GM18909 (cell line): ENCODE measurements around the gene BICDL2.
A peak's percentile ranks its signal among the peaks of the same experiment; 100 is the strongest.

Experiments
- ATAC-seq: cut with Tn5 transposase; IDR thresholded peaks from one replicate; pipeline ENCODE4 v1.9.1; 2021; ENCODE audit warnings: mild to moderate bottlenecking; ENCODE audit not compliant: unreplicated experiment, poor library complexity

The BICDL2 gene

DNA sequence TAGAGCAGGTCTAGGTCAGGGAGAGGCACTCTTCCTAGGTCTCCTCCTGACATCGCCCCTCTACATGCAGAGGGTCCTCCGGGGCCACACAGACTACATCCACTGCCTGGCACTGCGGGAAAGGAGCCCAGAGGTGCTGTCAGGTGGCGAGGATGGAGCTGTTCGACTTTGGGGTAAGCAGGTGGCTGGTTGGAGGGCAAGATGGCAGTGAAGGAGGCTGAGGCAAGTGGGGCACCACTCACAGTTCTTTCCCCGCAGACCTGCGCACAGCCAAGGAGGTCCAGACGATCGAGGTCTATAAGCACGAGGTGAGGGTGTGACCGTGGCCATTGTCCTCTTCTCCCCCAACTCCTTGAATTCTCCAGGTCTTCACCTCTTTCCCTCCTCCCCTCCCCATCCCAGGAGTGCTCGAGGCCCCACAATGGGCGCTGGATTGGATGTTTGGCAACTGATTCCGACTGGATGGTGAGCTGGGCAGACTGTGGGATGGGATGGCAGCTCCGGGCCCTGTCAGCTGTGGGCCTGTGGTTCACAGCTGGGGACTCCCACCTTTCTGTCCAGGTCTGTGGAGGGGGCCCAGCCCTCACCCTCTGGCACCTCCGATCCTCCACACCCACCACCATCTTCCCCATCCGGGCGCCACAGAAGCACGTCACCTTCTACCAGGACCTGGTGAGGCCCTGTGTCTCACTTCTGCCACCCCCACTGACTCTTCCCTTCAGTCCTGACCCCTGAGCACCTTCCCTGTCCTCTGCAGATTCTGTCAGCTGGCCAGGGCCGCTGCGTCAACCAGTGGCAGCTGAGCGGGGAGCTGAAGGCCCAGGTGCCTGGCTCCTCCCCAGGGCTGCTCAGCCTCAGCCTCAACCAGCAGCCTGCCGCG, 9.9 kb downstream of the BICDL2 start:
- no peak for ATAC-seq

DNA sequence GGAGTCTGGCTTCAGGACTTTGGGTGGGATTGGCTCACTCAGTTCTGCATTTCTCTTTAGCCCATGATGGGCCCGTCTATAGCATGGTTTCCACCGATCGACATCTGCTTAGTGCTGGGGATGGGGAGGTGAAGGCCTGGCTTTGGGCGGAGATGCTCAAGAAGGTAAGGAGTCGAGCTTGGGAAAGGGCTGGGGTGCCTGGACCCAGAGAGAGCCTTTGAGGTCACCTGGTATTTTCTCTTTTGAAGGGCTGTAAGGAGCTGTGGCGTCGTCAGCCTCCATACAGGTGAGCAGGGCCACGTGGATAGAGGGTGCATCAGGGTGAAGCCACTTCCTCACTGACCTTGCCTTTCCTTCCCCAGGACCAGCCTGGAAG, 10.8 kb downstream of the BICDL2 start:
- no peak for ATAC-seq

DNA sequence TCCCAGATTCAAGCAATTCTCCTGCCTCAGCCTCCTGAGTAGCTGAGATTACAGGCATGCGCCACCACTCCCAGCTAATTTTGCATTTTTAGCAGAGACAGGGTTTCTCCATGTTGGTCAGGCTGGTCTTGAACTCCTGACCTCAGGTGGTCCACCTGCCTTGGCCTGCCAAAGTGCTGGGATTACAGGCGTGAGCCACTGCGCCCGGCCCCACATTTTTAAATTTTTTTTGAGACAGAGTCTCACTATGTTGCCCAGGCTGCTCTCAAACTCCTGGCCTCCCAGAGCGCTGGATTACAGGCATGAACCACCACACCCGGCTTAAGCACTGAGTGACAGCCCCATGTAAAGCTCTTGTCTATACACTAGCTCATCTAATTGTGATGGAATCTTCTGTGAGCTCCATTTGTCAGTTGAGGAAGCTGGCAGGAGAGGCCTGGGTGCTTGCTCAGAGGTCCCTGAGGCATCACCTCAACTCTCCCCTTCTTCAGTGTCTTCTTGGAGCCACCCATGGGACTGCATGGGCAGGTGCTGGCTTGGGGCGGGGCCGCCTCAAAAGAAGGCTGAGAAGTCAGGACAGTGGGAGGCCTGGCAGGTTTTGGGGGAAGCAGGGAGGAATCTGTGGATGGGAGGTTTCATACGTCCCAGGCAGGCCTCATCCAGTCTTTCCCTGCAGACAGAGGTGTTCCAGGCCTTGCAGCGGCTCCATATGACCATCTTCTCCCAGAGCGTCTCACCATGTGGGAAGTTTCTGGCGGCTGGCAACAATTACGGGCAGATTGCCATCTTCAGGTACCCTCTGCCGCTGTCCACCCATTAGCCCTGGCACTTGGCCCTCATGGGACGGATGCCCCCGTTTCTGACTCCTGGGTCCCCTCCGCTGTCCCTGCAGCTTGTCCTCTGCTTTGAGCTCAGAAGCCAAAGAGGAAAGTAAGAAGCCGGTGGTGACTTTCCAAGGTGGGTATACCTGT, 11.4 kb downstream of the BICDL2 start:
- no peak for ATAC-seq

DNA sequence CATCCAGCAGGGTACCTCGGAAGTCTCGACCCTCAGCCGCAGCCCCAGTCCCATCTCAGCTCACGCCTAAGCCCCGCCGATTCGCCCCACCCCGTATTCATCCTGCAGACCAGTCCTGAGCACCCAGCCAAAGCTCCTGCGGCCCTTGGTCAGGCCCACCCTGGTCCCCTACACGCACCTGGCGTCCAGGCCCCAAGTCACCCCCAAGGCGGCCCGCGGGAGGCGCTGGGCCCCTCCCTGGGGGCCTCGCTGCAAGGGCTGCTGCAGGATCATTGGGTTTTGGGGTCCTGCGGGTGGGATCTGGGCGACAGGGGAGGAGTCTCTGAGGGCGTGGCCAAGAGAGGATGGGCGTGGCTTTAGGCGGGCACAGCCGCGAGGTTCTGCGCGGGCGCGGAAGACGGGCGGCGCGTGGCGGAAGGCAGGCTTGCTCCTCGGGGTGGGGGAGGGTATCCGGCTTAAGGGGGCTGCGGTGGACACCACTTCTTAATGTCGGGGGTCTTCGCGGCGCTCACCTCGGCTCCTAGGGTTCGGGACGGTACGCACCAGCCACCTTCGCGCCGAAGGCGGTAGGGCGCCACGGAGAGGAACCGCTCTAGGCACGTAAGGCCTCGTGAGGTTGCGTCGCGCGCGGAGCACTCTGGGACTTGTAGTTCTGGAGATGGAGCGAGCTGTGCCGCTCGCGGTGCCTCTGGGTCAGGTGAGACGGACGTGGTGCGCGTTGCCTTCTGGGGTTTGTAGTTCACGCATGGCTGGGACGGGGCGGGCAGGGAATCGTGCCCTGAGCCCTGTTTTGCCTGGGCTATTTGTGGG, 12.9 kb downstream of the BICDL2 start, which contains the start of the genes HCFC1R1 and THOC6:
TSS of gene HCFC1R1 (minus strand) at position 274 of the 810 bp plus-strand sequence. CDS start at position 273, 1 bp downstream.
TSS of gene THOC6 (plus strand) at position 367 of the 810 bp plus-strand sequence. CDS start at position 659, 292 bp downstream.
- ATAC-seq, result peak; percentile 72

DNA sequence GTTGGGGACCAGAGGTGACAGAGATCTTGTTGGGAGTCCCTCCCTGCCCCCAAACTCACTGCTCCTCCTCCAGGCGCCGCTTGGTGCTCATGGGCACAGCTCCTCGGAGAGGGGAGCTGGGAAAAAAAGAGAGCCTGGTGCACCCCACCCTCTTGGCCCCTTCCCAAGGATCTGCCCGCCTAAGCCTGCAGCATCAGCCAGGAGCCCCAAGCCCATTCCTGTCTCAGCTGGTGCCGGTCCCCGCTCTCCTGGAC, 13.4 kb downstream of the BICDL2 start:
- ATAC-seq, result no peak

DNA sequence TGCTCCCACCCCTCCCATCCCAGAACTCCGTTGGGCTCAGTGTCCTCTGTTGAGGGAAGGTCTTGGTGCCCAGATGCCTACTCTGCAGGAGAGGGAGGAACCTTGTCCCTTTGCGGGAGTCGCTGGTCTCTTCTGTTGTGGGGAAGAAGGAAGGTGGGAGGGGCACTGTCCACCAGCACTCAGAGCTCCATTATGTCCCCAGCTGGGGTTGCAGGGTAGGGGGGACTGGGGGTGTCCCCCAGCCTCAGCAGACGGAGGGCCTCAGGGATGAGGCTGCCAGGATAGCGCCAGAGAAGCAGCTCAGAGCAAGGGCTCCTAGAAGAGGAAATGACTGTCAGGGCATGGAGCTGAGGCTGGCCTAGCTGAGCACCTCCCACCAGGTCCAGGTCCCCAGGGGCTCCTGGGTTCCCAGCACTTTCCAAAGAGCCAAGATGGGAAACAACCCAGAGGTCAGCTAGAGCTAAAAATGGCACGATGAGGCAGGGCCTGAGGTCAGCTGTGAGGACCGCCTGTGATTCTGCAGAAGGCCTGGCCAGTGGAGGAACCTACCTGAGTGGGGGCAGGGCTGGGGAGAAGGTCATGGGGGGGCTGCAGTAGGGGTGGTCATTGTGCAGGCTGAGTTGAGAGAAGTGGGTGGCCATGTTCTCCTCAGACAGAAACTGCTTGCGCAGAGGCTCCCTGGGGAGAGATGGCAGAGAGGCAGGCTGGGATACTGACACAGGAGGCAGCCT, 13.9 kb downstream of the BICDL2 start:
- no peak for ATAC-seq

DNA sequence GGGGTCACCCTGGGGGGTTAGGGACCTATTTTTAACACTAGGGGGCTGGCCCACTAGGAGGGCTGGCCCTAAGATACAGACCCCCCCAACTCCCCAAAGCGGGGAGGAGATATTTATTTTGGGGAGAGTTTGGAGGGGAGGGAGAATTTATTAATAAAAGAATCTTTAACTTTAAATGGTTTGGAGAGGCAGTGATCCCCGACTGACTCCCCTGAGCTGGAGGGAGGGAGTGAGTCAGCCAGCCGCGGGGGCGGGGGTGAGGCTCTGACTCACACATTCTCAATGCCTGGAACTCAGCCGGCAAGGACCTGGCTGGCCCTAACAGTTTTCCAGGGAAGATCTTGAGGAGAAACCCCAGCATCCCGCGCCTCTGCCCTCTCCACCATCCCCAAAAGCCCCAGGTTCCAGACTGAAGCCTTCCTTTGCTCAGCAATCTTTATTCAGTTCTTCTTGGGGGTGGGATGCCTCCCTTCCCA, 14.5 kb downstream of the BICDL2 start:
- no peak for ATAC-seq

DNA sequence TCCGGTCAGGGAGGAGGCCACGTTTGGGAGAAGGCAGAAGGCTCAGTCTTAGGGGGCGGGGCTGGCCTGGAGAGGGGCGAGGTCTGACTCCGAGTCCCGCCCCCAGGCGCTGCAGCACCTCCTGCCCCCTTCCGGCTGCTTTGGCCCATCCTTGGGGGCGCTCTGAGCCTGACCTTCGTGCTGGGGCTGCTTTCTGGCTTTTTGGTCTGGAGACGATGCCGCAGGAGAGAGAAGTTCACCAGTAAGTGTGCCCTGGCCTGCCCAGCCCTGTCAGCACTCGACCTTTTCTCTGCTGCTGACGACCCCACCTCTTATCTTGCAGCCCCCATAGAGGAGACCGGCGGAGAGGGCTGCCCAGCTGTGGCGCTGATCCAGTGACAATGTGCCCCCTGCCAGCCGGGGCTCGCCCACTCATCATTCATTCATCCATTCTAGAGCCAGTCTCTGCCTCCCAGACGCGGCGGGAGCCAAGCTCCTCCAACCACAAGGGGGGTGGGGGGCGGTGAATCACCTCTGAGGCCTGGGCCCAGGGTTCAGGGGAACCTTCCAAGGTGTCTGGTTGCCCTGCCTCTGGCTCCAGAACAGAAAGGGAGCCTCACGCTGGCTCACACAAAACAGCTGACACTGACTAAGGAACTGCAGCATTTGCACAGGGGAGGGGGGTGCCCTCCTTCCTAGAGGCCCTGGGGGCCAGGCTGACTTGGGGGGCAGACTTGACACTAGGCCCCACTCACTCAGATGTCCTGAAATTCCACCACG, 15.1 kb downstream of the BICDL2 start:
- no peak for ATAC-seq

DNA sequence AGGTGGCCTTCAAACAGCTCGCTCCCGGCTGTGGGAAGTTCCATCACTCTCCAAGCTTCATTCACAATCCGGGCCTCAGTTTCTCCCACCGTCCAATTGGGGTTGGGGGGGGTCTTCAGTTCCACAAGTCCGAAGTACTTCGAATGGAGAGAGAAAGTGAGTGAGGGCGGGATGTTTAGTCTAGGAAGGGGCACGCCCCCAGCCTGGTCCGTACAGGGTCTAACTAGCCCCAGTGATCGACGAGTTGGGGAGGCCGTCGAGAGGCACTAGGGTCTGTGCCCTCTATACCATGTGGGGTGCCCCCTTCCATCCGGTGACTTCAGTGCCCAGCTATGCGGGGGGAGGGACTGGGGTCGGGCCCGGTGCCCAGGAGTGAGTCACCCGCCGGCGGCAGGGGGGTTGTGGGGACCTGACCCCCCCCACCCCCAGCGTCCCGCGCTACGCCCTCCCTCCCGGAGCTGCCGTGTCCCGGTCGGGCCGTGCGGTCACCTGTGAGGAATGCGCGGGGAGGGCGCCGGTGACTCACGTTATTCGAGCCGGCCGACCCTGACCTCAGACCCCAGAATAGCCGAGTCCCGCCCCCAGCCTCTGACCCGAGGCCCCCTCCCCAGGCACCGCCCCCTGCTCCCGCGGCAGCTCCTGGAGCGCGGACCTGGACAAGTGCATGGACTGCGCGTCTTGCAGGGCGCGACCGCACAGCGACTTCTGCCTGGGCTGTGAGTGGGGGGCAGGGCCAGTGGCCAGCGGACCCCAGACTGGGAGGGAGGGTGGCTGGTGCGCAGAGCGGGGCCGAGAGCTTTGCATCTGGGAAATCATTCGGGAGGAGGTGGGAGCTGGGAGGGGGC, 15.9 kb downstream of the BICDL2 start:
- ATAC-seq, result no peak

DNA sequence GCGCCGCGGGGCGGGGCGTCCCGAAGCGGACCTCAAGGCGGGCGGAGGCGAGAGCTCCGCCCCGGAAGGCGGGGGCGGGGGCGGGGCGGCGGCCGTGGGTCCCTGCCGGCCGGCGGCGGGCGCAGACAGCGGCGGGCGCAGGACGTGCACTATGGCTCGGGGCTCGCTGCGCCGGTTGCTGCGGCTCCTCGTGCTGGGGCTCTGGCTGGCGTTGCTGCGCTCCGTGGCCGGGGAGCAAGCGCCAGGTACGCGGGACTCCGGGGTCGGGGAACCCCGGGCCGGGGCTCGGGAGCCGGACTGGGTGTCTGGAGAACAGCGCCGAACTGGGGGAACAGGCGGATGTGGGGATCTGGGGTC, 16.5 kb downstream of the BICDL2 start, which contains the start of gene TNFRSF12A:
TSS of gene TNFRSF12A (plus strand) at position 122 of the 357 bp plus-strand sequence. CDS start at position 152, 30 bp downstream.
- no peak for ATAC-seq

DNA sequence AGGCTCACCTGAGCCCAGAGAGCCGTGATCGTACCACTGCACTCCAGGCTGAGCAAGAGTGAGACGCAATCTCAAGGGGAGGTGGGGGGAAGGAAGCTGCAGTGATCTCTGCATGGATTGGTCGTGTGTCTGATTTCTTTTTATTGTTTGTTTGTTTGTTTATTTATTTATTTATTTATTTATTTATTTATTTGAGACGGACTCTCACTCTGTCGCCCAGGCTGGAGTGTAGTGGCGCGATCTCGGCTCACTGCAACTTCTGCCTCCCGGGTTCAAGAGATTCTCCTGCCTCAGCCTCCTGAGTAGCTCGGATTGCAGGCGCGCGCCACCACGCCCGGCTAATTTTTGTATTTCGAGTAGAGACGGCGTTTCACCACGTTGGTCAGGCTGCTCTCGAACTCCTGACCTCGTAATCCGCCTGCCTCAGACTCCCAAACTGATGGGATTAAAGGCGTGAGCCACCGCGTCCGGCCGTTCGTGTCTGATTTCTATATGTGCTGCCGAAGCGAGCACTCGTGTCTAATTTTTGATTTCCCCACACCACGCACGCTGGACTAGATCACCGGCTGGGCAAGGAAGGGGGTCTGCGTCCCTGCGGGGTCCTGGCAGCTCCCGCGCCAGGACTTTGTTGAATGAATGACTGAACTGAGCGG, 17.0 kb downstream of the BICDL2 start:
- ATAC-seq, result no peak

DNA sequence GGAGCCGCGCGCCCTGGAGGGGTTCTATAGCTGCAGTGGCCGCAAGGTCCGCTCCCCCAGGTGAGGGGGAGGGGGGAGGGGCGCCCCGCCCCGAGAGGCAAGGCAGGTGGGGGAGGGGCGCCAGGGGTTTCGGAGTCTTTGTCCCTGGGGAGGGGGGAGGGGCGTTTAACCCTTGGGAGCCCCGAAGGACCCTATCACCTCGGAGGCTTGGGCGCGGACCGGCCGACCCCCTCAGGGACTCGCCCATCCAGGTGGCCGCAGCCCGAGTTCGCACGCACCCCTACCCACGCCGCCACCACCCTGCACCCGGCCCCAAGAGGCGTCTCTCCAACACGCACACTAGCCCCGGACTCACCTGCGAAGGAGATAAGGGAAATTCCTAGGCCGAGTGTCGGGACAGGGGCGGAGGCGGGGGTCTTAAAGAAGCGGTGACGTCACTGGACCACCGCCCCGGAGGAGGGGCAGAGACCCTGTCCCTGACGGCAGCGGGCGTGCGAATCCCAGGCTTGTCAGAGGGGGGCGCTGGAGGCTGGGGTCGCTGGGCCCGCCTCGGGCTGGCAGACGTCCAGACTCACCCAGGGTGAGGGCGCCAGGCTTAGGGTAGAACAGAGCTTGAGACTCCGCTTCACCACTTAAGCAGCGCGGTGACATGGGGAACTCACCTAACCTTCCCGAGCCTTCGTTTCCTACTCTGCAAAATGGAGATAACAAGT, 18.8 kb downstream of the BICDL2 start, which contains the start of gene CLDN6:
TSS of gene CLDN6 (minus strand) at position 390 of the 713 bp plus-strand sequence. CDS start 2,162 bp downstream, outside the sequence.
- ATAC-seq, result no peak

DNA sequence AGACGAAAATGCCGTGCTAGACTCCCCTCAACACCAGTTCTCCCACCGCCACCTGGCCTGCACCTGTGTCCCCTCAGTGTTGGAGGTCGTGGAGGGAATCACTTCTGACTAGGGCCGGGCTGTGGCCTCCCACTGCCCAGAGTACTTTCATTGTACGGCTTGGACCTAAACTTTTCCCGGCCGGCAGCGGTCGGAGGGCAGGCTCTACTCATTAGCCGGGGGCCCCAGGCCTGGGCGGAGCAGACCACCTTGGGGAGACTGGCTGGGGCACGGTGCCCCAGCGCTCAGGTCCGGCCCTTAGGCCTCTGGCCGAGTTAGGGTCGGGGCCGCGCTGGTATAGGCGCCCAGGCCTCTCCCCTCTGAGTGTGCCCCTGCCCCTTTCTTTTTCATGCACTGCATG, 19.4 kb downstream of the BICDL2 start:
- no peak for ATAC-seq

DNA sequence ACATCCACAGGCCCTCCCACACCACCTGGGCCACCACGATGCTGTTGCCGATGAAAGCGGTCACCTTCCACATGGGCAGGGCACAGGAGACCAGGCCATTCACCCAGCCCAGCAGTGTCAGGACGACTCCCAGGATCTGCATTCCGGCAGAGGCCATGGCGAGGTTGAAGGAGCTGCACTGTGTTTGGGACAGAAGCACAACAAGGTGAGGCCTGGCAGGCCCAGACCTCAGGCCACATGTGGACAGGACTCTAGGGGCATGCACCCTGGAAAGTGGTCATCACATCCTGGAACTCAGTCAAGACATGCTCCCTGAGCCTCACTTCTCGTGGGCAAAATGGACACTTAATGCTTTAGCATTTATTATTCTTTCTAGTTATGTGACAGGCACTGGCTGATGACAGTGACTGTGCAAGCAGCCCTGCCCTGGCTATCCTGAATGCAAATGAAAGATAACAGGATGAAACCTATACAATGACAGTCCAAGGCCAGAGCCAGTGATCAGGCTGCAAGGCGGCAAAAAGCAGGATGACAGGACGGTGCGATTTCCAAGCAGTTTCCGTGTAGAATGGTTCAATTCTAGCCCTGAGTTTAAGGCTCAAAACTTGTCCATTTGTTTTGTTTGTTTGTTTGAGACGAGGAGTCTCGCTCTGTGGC, 20.8 kb downstream of the BICDL2 start:
- ATAC-seq, result no peak

DNA sequence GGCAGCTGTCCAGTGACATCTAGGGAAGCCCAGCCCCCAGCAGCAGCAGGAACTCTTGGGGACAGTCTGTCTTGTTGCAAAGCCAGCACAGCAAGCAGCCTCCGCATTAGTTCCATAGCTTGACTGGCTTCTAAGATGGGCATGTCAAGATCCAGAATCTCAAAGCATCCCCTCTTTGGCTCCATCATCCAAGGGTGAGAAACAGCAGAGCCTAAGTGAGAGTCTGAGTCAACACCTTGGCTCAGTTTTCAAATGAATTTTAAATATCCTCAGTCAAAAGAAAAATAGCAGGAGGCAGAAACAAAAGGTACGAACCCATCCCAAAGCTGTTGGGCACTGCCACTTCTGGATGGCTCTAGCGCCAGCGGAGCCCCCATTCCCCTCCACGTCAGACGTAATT, 21.8 kb downstream of the BICDL2 start:
- ATAC-seq, result no peak

DNA sequence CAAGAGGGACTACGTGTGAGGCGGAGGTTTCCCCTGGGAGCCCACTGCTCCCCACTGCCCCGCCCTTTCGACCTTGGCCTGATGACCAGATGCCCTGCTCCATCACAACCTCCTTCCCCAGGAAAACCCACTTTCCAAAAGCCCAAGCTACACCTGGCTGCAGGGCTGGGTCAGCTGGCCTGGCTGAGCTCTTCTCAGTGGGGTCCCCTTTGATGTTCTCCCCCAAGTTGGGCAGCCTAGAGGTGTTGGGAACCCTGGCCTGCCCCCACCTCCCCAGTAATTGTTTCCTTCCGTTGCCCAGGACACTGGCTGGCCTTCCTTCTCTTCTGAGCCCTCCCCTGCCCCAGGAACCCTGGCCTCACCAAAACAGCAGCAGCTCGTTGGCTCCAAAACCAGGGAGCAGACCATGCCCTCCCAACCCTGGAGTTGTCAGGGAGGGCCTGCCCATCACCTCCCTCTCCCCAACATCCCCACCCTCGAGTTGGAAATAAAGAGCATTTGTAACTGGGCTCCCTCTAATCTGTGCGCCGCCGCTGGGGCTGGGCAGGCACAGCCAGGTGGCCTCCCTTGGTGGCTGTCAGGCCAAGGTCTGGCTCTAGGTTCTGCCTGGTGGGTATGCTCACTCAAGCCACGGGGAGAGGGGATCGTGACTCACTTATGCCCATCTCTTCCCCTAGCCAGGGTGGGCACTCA, 22.6 kb downstream of the BICDL2 start:
- ATAC-seq, result no peak
